ENCODE results near the gene AGAP3.

AGAP3 gene

GRCh38 chr7:151074817-151075661 lies 11.2 kb upstream of the AGAP3 start:
- DNase-seq = no peak

- DNase-seq = no peak
These were observed 10.7 kb upstream of the AGAP3 start for GRCh38 chr7:151075662-151075971.

GRCh38 chr7:151075978-151076426 lies 10.3 kb upstream of the AGAP3 start:
- DNase-seq = no peak

- no peak for DNase-seq
These were observed 9.2 kb upstream of the AGAP3 start for GRCh38 chr7:151076863-151077704.

GRCh38 chr7:151077705-151078232 lies 8.5 kb upstream of the AGAP3 start:
- DNase-seq = no peak

GRCh38 chr7:151078233-151079040 lies 7.8 kb upstream of the AGAP3 start:
- no peak for DNase-seq

GRCh38 chr7:151079199-151079910 lies 6.9 kb upstream of the AGAP3 start:
- no peak for DNase-seq

GRCh38 chr7:151080067-151080521 lies 6.2 kb upstream of the AGAP3 start:
- DNase-seq = no peak

- no peak for DNase-seq
These were observed 5.6 kb upstream of the AGAP3 start, which contains the start of gene FASTK for GRCh38 chr7:151080522-151081169. FASTK (minus strand) TSS chr7:151080809; CDS start chr7:151080766, 43 bp downstream.

- no peak for DNase-seq
These were observed 4.8 kb upstream of the AGAP3 start for GRCh38 chr7:151081170-151082101.

GRCh38 chr7:151082141-151083070 lies 3.9 kb upstream of the AGAP3 start:
- DNase-seq = no peak

- DNase-seq = no peak
These were observed 3.0 kb upstream of the AGAP3 start, which contains the start of gene TMUB1 for GRCh38 chr7:151083071-151083823. TMUB1 (minus strand) TSS chr7:151083493; CDS start chr7:151082563, 930 bp downstream.

GRCh38 chr7:151083824-151084160 lies 2.5 kb upstream of the AGAP3 start:
- DNase-seq = no peak

- DNase-seq = no peak
These were observed 965 bp upstream of the AGAP3 start for GRCh38 chr7:151085329-151085690.

- no peak for DNase-seq
These were observed 548 bp downstream of the AGAP3 start for GRCh38 chr7:151086802-151087244.

GRCh38 chr7:151087245-151088018 lies 1.2 kb downstream of the AGAP3 start:
- DNase-seq = no peak

GRCh38 chr7:151088019-151088855 lies 2.0 kb downstream of the AGAP3 start:
- no peak for DNase-seq
